ENCODE results near the gene OR1D5.

DNA sequence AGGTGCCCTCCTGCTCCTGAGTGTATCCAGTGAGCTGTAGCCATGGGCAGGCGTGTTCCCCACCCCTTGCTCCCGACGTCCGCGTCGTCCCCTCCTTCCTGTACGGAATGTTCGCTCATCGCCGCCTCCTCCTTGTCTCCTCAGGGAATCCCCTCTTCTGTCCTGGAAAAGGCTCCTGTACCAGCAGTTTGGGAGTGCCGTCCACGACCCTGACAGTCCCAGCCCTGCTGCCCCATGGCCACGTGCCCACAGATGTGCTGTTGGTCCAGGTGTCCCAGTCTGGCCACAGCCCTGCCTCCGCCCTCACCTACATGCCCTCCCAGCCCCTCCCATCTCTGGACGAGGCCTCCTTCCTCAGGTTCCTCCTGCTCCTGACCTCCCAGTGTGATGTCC lies 30.2 kb downstream of the OR1D5 start:
- no peak for TF ChIP-seq POLR2A (IDR thresholded peaks at IDR 0.05)
- TF ChIP-seq, protein P1, sequence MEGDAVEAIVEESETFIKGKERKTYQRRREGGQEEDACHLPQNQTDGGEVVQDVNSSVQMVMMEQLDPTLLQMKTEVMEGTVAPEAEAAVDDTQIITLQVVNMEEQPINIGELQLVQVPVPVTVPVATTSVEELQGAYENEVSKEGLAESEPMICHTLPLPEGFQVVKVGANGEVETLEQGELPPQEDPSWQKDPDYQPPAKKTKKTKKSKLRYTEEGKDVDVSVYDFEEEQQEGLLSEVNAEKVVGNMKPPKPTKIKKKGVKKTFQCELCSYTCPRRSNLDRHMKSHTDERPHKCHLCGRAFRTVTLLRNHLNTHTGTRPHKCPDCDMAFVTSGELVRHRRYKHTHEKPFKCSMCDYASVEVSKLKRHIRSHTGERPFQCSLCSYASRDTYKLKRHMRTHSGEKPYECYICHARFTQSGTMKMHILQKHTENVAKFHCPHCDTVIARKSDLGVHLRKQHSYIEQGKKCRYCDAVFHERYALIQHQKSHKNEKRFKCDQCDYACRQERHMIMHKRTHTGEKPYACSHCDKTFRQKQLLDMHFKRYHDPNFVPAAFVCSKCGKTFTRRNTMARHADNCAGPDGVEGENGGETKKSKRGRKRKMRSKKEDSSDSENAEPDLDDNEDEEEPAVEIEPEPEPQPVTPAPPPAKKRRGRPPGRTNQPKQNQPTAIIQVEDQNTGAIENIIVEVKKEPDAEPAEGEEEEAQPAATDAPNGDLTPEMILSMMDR (IDR thresholded peaks at IDR 0.05) = no peak

All from right lobe of liver (tissue), 4 donors.